Measurements from ENCODE around the gene CEP131. TPM values are rescaled to one million over a fixed set of nuclear protein-coding genes. Genes with fewer than 3 reads are reported as not detected.
"Not testable (repeated sequence)": the region's sequence is repeated elsewhere in the genome, so short reads cannot be mapped to it uniquely, and the experiment has no call there.

Gene CEP131
- polyA plus RNA-seq, 3 donors = 5.0 to 12.7 (median 5.4) TPM

DNA sequence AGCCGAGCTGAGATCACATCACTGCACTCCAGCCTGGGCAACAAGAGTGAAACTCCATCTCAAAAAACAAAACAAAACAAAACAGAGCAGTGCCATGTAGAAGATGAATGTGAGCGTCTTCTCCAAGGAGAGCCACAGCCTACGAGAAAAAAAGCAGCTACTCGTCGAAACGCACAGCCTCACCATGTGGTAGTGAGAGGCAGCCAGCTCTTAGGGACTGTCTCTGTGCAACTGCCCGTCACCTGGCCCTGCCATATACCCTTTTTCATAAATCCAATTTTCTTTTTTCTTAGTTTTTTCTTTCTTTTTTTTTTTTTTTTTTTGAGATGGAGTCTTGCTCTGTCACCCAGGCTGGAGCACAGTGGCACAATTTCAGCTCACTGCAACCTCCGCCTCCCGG lies 68.7 kb downstream of the CEP131 start:
- WGBS, 3 donors = 90 to 93% (median 92%) methylated on average over 9 of the region's 9 CpGs
- H3K27ac ChIP-seq (ENCODE audit: low read depth, low read length) = not testable (repeated sequence)

GRCh38 chr17:81153340-81153803 lies 69.4 kb downstream of the CEP131 start:
- no peak overlapping the region for H3K27ac ChIP-seq (ENCODE audit: low read depth, low read length)
- WGBS, 3 donors = 63 to 84% (median 63%) methylated on average over 17 of the region's 17 CpGs

DNA sequence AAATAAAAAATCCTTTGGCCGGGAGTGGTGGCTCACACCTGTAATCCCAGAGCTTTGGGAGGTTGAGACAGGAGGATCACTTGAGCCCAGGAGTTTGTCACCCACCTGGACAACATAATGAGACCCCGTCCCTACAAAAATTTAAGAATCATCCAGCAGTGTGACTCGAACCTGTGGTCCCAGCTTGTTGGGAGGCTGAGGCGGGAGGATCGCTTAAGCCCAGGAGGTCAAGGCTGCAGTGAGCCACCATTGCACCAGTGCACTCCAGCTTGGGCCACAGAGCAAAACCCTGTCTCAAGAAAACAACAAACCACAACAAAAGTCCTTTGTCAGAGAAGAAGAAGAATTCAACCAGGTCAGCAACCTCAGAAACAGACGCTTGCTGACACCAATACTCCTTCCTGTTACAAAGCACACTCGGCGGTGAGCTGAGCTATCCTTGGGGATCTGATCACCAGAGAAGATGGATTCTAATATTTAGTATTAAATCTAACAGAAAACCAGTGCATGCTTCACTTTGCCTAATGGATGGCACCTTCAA lies 70.4 kb downstream of the CEP131 start:
- H3K27ac ChIP-seq (ENCODE audit: low read depth, low read length) = no peak overlapping the region
- WGBS, 3 donors = 73 to 79% (median 73%) methylated on average over 8 of the region's 8 CpGs

DNA sequence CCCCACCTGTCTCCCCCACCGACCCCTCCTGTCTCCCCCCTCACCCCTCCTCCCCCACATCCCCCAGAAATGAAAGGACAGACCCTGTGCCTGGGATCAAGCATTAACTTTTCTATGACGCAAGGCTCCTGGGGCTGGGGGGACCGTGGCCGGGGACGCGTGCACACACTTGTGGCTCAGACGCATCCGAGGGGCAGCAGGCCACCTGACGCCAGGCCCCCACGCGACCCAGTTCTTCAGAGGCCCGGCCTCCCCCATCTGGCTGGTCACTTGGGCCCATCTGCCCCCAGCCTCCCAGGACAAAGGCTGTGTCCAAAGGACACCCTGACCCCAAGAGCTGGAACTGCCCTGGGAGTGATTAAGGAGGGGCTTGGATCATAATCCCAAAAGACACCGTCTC lies 71.5 kb downstream of the CEP131 start:
- H3K27ac ChIP-seq (ENCODE audit: low read depth, low read length) = no peak overlapping the region
- 57 to 78% (median 59%) methylated on average over 12 to 13 of the region's 13 CpGs for WGBS, 3 donors

- H3K27ac ChIP-seq (ENCODE audit: low read depth, low read length) = no peak overlapping the region
- 45 to 77% (median 50%) methylated on average over 14 of the region's 14 CpGs for WGBS, 3 donors
These were observed 72.2 kb downstream of the CEP131 start for GRCh38 chr17:81150377-81151077.

DNA sequence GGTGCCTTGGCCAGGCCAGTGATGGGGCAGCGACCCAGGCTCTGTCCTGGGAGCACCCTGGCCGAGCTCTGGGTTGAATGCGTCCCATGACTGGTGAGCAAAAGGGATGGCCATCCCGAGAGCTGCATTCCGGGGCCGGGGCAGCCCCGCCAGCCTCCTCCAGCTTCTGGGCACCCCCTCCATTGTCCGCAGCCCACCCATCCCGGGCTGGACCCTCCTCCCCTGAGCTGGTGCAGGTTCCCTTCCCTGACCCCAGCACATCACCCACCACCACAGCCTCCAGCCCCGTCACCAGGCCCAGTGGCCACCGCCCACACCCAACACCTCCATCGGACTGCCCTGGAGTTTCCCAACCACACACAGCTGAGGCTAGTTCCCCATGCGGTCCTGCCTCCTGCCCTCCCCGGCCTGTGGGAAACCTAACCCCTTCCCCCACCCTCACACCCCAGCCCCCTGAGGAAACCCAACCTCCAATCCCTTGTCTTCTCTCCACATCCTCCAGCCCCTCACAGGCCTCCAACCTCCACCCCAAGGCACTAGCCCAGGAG lies 73.7 kb downstream of the CEP131 start:
- WGBS, 3 donors = 71 to 79% (median 75%) methylated on average over 13 to 14 of the region's 14 CpGs
- H3K27ac ChIP-seq (ENCODE audit: low read depth, low read length) = no peak overlapping the region

GRCh38 chr17:81148571-81148970 lies 74.2 kb downstream of the CEP131 start:
- no peak overlapping the region for H3K27ac ChIP-seq (ENCODE audit: low read depth, low read length)
- WGBS, 3 donors = 84 to 91% (median 88%) methylated on average over 15 of the region's 15 CpGs

DNA sequence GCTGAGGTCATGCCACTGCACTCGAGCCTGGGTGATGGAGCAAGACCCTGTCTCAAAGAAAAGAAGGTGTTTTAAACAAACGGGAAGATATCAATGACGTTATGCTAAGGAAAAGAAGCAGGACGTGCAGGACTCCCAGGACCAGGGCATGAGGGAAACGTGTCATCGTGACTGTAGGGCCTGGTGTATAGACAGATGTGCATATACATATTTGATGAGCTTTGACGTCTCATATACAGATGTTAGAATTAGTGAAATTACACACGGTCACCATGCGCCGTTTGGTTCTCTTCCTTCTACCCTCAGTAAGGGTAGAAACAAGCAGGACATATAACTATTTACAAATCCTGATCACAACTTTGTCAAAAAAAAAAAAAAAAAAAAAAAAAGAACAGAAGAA lies 75.1 kb downstream of the CEP131 start:
- H3K27ac ChIP-seq (ENCODE audit: low read depth, low read length) = no peak overlapping the region
- WGBS, 3 donors = 77 to 88% (median 82%) methylated on average over 10 of the region's 10 CpGs

DNA sequence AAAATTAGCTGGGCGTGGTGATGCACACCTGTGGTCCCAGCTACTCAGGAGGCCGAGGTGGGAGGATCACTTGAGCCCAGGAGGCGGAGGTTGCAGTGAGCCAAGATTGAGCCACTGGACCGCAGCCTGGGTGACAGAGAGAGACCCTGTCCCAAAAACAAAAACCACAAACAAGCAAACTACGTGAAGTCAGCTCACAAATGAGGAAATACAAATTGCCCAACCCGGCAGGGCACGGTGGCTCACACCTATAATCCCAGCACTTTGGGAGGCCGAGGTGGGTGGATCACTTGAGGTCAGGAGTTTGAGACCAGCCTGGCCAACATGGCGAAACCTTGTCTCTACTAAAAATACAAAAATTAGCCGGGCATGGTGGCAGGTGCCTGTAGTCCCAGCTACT lies 76.6 kb downstream of the CEP131 start:
- WGBS, 3 donors = 57 to 83% (median 67%) methylated on average over 10 of the region's 10 CpGs
- not testable (repeated sequence) for H3K27ac ChIP-seq (ENCODE audit: low read depth, low read length)

GRCh38 chr17:81144423-81144781 lies 78.4 kb downstream of the CEP131 start:
- H3K27ac ChIP-seq (ENCODE audit: low read depth, low read length) = no peak overlapping the region
- 81 to 86% (median 84%) methylated on average over 14 of the region's 14 CpGs for WGBS, 3 donors

GRCh38 chr17:81143717-81144422 lies 78.9 kb downstream of the CEP131 start:
- WGBS, 3 donors = 80 to 88% (median 82%) methylated on average over 14 to 17 of the region's 17 CpGs
- H3K27ac ChIP-seq (ENCODE audit: low read depth, low read length) = no peak overlapping the region

DNA sequence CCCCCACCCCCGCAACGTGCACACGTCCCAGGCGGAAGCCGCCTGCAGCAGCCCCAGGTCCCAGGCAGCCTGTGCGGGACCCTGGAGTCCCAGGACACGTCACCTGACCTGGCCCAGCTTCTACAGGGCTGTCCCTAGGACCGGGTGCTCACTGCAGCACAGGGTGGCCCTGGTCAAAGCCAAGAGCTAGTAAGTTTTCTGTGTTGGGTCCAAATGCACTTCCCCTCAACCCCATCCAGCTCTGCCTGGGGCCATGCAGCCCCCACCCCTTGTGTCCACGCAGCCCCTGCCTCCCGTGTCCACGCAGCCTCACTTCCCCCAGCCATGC lies 79.6 kb downstream of the CEP131 start:
- WGBS, 3 donors = 41 to 72% (median 67%) methylated on average over 9 to 11 of the region's 11 CpGs
- no peak overlapping the region for H3K27ac ChIP-seq (ENCODE audit: low read depth, low read length)

DNA sequence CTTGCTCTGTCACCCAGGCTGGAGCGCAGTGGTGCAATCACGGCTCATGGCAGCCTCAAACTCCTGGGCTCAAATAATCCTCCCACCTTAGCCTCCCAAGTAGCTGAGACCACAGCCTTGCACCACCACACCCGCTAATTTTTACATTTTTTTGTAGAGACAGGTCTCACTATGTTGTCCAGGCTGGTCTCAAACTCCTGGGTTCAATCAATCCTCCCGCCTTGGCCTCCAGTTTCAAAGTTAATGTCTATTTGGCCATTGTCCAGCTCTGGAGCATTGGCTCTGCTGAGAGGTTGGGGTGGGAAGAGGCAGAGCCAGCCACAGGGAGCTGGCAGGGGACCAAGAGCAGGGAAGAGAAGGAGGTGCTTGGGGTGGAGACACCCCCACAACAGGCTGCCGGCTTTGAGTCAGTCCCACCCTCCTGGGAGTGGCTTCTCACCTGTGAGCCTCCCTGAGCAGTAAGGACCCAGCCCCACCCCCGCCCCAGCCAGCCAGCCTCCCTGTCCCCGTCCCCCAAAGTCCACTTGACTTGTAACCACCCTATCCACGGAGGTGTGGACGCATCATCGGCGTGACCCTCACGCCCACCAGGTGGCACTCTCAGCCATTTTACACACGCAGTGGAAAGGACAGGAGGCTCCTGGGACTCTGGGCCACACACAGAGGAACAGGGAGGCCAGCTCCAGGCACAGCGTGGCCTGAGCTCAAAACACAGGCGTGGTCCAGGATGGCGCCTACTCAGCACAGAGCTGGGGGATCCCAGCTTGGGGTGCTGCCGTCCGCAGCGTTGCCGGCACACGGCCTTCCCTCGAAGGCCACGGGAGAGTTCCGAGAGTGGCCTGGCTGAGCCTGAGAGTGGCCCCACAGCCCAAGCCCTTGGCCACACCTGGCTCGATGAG lies 80.2 kb downstream of the CEP131 start:
- 31 to 37% (median 33%) methylated on average over 25 of the region's 25 CpGs for WGBS, 3 donors

GRCh38 chr17:81140695-81141094 lies 82.1 kb downstream of the CEP131 start:
- WGBS, 3 donors = 92 to 95% (median 93%) methylated on average over 20 to 37 of the region's 37 CpGs
- H3K27ac ChIP-seq (ENCODE audit: low read depth, low read length) = no peak overlapping the region

More for the DNA sequence above, 80.2 kb downstream of the CEP131 start:
- no peak overlapping the region for H3K27ac ChIP-seq (ENCODE audit: low read depth, low read length)

DNA sequence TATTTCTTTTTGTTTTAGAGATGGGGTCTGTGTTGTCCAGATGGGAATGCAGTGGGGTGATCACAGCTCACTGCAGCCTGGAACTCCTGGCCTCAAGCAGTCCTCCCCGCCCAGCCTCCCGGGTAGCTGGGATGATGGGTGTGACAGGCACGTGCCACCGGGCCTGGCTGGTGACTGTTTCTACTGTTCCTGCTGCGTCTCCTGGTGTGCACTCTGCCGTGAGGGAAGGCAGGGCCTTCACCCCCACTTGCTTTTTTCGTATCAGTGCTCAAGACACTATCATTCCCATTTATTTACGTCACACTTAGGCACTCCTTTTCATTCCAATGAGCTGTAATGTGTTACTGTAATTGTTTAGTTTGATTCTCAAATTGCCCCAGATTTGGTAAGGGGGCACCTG lies 82.7 kb downstream of the CEP131 start:
- WGBS, 3 donors = 76 to 88% (median 84%) methylated on average over 8 of the region's 8 CpGs
- no peak overlapping the region for H3K27ac ChIP-seq (ENCODE audit: low read depth, low read length)
